Measurements from ENCODE around the gene BMP7.

The BMP7 gene

DNA sequence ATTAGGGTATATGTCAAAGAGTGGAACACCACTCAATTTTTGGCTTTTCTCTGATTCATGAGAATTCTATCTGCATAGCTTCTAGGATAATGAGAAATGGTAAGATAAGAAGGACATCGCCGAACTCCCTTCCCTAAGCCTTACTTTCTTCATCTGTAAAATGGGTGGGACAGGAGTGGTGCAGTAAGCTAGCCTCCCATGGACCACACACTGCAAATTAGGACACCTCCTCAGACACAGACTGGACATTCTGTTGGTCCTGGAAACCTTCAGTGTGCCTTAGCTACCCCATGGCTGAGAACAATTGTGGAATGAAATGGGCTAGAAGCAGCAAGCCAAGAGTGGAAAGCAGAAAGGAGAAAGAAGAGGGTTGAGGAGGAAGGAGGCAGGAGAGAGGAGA lies 89.6 kb downstream of the BMP7 start:
- Histone ChIP-seq H3K4me1 (ENCODE audit: control insufficient read depth, insufficient read depth, low read length, unreplicated experiment) (no peaks in the 10 kb centered on the region), H3K79me2 (ENCODE audit: control insufficient read depth, insufficient read depth, low read length, unreplicated experiment) (no peaks in the 10 kb centered on the region), H3K27me3 (ENCODE audit: insufficient read depth, low read length) (no peaks in the 10 kb centered on the region), H3K4me3 (ENCODE audit: low read depth, low read length) (no peak overlapping the region), H2AFZ (ENCODE audit: low read length, unreplicated experiment) (no peak overlapping the region), H3K36me3 (ENCODE audit: insufficient read depth, low read length) (no peaks in the 10 kb centered on the region), H3K27ac (ENCODE audit: low read depth, low read length) (no peak overlapping the region)

DNA sequence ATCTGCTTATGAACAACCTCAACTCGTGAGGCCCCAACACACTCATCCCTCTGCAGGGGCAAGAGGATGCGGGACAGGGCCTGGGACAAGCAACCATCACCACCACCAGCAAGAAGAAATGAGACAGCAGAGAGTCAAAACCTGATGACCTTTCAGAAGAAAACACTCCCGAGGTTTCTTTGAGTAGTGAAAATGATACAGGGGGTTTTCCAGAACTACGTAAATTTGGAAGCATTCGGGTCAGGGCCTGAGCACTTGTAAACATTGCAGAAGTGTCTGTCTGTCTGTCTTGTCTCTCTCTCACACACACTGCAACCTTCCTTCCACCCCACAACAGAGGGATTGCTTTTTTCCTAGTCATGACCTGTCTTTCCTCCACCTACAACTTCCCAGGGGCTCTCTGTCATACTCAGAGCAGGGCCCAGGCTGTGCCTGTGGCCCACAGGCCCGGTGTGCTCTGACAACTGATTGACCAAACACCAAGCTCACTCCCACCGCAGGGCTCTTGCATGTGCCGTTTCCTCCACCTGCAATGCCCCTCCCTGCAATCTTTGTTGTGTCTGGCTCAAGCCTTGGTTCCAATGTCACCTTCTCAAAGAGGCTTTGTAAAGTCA lies 90.9 kb downstream of the BMP7 start:
- H3K4me3 ChIP-seq (ENCODE audit: low read depth, low read length), result no peak overlapping the region
- no peaks in the 10 kb centered on the region for H3K36me3 ChIP-seq (ENCODE audit: insufficient read depth, low read length)
- H3K27me3 ChIP-seq (ENCODE audit: insufficient read depth, low read length), result no peaks in the 10 kb centered on the region
- H3K27ac ChIP-seq (ENCODE audit: low read depth, low read length), result no peak overlapping the region
- no peaks in the 10 kb centered on the region for H3K4me1 ChIP-seq (ENCODE audit: control insufficient read depth, insufficient read depth, low read length, unreplicated experiment)
- no peaks in the 10 kb centered on the region for H3K79me2 ChIP-seq (ENCODE audit: control insufficient read depth, insufficient read depth, low read length, unreplicated experiment)
- H2AFZ ChIP-seq (ENCODE audit: low read length, unreplicated experiment), result no peak overlapping the region

DNA sequence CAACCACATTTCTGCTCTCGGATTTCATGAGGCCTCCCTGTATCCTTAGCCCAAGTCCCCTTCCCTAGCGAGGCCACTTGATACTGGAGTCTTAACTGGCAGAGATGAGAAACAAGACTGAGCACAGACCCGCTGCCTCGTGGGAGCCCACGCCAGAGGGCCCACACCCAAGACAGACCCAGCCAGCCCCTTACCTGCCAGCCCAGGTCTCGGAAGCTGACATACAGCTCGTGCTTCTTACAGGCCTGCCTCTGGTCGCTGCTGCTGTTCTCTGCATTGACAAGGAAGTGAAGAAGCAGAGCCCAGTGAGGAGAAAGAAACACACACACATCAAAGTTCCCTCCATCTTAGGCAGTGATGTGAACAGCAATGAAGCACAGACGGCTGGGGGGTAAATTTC lies 91.7 kb downstream of the BMP7 start:
- H3K27ac ChIP-seq (ENCODE audit: low read depth, low read length), result no peak overlapping the region
- no peaks in the 10 kb centered on the region for H3K27me3 ChIP-seq (ENCODE audit: insufficient read depth, low read length)
- H3K36me3 ChIP-seq (ENCODE audit: insufficient read depth, low read length), result no peaks in the 10 kb centered on the region
- no peak overlapping the region for H3K4me3 ChIP-seq (ENCODE audit: low read depth, low read length)
- H2AFZ ChIP-seq (ENCODE audit: low read length, unreplicated experiment), result no peak overlapping the region
- H3K79me2 ChIP-seq (ENCODE audit: control insufficient read depth, insufficient read depth, low read length, unreplicated experiment), result no peaks in the 10 kb centered on the region
- H3K4me1 ChIP-seq (ENCODE audit: control insufficient read depth, insufficient read depth, low read length, unreplicated experiment), result no peaks in the 10 kb centered on the region

DNA sequence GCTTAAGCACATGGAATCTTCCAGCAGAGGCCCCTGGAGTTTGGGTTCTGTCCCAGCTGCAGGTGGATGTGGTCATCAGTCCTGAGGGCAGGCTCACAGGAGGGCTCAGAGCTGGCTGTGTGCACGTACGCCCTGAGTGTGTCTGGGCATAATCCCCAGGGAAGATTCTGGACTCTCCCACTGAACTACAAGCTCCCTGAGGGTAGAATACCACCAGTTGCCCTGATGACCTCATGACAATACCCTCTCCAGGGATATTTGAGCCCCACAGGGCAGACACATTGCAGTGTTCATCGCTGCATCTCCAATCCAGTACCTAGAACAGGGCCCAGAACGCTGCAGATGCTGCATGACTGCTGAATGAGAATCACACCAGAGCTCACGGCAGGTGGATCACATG lies 92.5 kb downstream of the BMP7 start:
- no peaks in the 10 kb centered on the region for H3K36me3 ChIP-seq (ENCODE audit: insufficient read depth, low read length)
- no peaks in the 10 kb centered on the region for H3K27me3 ChIP-seq (ENCODE audit: insufficient read depth, low read length)
- no peak overlapping the region for H2AFZ ChIP-seq (ENCODE audit: low read length, unreplicated experiment)
- H3K4me1 ChIP-seq (ENCODE audit: control insufficient read depth, insufficient read depth, low read length, unreplicated experiment), result no peaks in the 10 kb centered on the region
- H3K79me2 ChIP-seq (ENCODE audit: control insufficient read depth, insufficient read depth, low read length, unreplicated experiment), result no peaks in the 10 kb centered on the region
- H3K4me3 ChIP-seq (ENCODE audit: low read depth, low read length), result no peak overlapping the region
- H3K27ac ChIP-seq (ENCODE audit: low read depth, low read length), result no peak overlapping the region

DNA sequence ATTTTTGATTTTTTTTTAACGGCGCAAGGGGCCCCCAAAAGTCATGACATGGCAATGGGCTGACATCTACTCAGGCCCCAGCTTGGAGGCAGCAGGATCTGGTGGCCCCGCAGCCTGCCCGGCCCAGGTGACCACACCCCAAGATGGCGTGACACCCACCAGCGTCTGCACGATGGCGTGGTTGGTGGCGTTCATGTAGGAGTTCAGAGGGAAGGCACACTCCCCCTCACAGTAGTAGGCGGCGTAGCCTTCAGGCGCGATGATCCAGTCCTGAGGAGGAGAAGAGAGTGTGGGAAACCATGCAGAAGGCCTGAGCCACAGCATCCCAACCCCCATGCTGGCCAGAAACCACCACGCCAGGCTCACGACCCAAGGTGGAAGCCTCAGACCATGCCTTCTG lies 93.4 kb downstream of the BMP7 start:
- Histone ChIP-seq H3K79me2 (ENCODE audit: control insufficient read depth, insufficient read depth, low read length, unreplicated experiment) (no peaks in the 10 kb centered on the region), H3K36me3 (ENCODE audit: insufficient read depth, low read length) (no peaks in the 10 kb centered on the region), H3K4me3 (ENCODE audit: low read depth, low read length) (no peak overlapping the region), H3K4me1 (ENCODE audit: control insufficient read depth, insufficient read depth, low read length, unreplicated experiment) (no peaks in the 10 kb centered on the region), H3K27ac (ENCODE audit: low read depth, low read length) (no peak overlapping the region), H2AFZ (ENCODE audit: low read length, unreplicated experiment) (no peak overlapping the region), H3K27me3 (ENCODE audit: insufficient read depth, low read length) (no peaks in the 10 kb centered on the region)

DNA sequence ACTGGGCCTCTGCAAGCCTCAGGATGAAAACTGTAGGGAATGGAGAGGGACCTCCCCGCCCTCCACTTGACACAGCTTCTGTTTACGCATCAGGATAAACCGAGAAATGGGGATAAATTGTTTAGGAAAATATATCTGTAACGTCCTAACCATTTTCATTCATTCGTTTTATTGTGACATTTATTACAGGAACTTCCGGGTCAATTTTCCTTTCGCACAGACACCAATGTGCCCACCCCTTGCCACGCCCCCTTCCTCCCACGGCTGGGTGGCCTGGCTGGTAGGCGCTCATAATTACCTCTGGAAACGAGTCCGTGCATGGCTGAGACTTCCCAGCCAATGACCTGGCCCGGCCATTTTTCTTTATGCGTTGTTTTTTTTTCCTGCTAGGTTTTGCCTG lies 96.1 kb downstream of the BMP7 start:
- Histone ChIP-seq H3K36me3 (ENCODE audit: insufficient read depth, low read length) (no peaks in the 10 kb centered on the region), H2AFZ (ENCODE audit: low read length, unreplicated experiment) (no peak overlapping the region), H3K4me1 (ENCODE audit: control insufficient read depth, insufficient read depth, low read length, unreplicated experiment) (no peaks in the 10 kb centered on the region), H3K27ac (ENCODE audit: low read depth, low read length) (no peak overlapping the region), H3K79me2 (ENCODE audit: control insufficient read depth, insufficient read depth, low read length, unreplicated experiment) (no peaks in the 10 kb centered on the region), H3K4me3 (ENCODE audit: low read depth, low read length) (no peak overlapping the region), H3K27me3 (ENCODE audit: insufficient read depth, low read length) (no peaks in the 10 kb centered on the region)

DNA sequence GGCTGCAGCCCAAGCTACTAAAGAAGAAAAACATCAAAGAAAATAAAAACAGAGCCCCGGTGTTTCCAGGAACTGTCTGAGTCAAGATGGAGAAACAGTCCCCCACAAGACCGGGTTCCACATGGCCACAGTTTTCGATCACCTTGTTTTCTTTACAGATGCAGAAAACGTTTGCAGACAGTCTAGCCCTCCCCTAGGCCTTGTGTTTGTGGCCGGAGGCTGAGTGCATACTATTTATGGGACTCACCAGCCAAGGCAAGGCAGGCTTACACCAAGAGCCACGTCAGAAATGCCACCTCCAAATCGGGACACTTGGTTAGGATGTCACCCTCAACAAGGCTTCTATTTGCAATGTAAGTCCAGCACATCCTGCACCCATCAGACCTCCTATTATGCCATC lies 97.3 kb downstream of the BMP7 start:
- Histone ChIP-seq H3K4me3 (ENCODE audit: low read depth, low read length) (no peak overlapping the region), H3K4me1 (ENCODE audit: control insufficient read depth, insufficient read depth, low read length, unreplicated experiment) (no peaks in the 10 kb centered on the region), H3K27me3 (ENCODE audit: insufficient read depth, low read length) (no peaks in the 10 kb centered on the region), H3K36me3 (ENCODE audit: insufficient read depth, low read length) (no peaks in the 10 kb centered on the region), H3K79me2 (ENCODE audit: control insufficient read depth, insufficient read depth, low read length, unreplicated experiment) (no peaks in the 10 kb centered on the region), H3K27ac (ENCODE audit: low read depth, low read length) (no peak overlapping the region), H2AFZ (ENCODE audit: low read length, unreplicated experiment) (no peak overlapping the region)

DNA sequence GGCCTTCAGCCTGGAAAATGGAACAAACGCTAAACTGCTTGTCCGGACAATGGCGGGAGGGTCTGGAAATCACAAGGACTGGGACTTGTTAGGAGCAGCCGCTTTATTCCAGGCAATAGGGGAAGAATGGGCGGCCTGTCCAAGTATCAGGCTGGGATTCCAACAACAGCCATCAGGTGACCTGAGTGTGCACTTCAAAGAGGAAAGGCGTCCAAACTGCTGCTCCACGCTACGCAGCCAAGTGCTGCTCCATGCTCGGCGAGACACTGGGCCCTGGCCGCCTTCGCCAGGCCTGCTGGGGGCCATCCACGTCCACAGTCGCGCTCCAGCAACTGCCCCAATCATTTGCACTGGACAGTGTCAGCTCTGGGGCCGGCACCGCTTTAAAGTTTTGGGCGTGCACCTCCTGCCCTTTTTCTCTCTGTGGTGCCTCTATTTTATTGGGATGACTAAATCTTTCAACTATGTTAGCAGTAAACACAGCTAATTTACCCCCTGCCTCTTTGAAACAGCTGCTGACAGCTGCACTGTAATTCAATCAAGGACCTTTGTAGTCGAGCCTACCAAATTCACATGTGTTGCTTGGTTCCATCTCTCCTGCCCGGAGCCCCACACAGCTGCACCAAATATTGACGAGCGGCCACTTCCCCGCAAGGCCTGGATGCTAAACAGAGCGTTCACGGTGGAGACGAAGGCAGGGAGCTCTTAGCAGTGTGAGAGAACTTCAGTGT lies 98.3 kb downstream of the BMP7 start:
- Histone ChIP-seq H3K27ac (ENCODE audit: low read depth, low read length) (no peak overlapping the region), H2AFZ (ENCODE audit: low read length, unreplicated experiment) (no peak overlapping the region), H3K27me3 (ENCODE audit: insufficient read depth, low read length) (no peaks in the 10 kb centered on the region), H3K4me1 (ENCODE audit: control insufficient read depth, insufficient read depth, low read length, unreplicated experiment) (no peaks in the 10 kb centered on the region), H3K4me3 (ENCODE audit: low read depth, low read length) (no peak overlapping the region), H3K36me3 (ENCODE audit: insufficient read depth, low read length) (no peaks in the 10 kb centered on the region), H3K79me2 (ENCODE audit: control insufficient read depth, insufficient read depth, low read length, unreplicated experiment) (no peaks in the 10 kb centered on the region)

DNA sequence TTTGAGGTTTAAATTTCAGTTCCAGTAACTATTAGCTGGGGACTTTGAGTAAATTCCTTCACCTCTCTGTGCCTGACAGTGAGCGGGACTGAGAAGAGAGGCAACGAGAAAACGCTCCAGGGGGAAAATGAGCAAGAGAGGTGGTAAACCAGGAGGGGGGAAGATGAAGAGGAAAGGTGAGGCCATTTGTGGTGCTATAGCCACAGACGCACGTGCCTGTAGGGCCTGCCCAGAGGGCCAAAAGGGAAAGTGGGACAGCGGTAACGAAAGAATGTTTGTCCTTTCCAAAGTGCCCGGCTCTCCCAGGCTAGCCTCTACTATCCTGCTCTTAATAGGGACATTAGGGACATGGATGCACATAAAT lies 99.2 kb downstream of the BMP7 start:
- no peaks in the 10 kb centered on the region for H3K27me3 ChIP-seq (ENCODE audit: insufficient read depth, low read length)
- no peaks in the 10 kb centered on the region for H3K4me1 ChIP-seq (ENCODE audit: control insufficient read depth, insufficient read depth, low read length, unreplicated experiment)
- H3K36me3 ChIP-seq (ENCODE audit: insufficient read depth, low read length), result no peaks in the 10 kb centered on the region
- no peaks in the 10 kb centered on the region for H3K79me2 ChIP-seq (ENCODE audit: control insufficient read depth, insufficient read depth, low read length, unreplicated experiment)
- H2AFZ ChIP-seq (ENCODE audit: low read length, unreplicated experiment), result no peak overlapping the region
- no peak overlapping the region for H3K27ac ChIP-seq (ENCODE audit: low read depth, low read length)
- no peak overlapping the region for H3K4me3 ChIP-seq (ENCODE audit: low read depth, low read length)

DNA sequence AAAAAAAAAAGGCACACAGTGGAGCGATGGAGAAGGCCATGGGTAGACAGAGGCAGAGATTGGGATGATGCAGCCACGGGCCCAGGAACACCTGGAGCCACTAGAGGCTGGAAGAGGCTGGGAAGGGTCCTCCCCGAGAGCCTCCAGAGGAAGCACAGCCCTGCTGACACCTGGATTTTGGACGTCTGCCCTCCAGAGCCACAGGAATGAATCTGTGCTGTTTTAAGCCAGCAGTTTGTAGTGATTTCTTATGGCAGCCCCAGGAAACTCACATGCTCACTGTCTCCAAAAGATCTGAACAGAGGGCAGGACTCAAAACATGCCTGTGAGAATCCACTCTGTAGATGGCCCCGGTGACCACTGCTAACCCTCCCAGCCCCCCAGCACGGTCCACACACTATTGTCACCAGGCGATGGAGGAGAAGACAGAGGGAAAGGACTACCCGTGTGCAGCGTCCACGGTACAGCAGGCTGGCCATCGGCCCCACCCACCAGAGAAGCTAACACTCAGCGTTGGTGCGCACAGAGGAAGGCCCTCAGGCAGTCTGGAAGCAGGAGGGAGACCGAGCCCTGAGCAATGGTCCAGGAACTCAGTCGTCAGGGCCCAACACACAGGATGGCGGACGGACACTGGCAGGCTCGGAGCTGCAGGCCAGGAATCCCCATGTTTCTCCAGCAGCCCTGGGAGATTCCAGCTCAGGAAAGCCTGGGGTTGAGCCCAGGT lies 99.7 kb downstream of the BMP7 start:
- Histone ChIP-seq H3K27me3 (ENCODE audit: insufficient read depth, low read length) (no peaks in the 10 kb centered on the region), H3K36me3 (ENCODE audit: insufficient read depth, low read length) (no peaks in the 10 kb centered on the region), H3K4me3 (ENCODE audit: low read depth, low read length) (no peak overlapping the region), H3K27ac (ENCODE audit: low read depth, low read length) (no peak overlapping the region), H2AFZ (ENCODE audit: low read length, unreplicated experiment) (no peak overlapping the region), H3K4me1 (ENCODE audit: control insufficient read depth, insufficient read depth, low read length, unreplicated experiment) (no peaks in the 10 kb centered on the region), H3K79me2 (ENCODE audit: control insufficient read depth, insufficient read depth, low read length, unreplicated experiment) (no peaks in the 10 kb centered on the region)

All from ACC112 (cell line).